Ovary (tissue), 9 donors: ENCODE data around the gene PLAGL2. TPM values are rescaled to one million over a fixed set of nuclear protein-coding genes. Genes with fewer than 3 reads are reported as not detected.

Experiments used
- DNase-seq, 5 donors: peaks; one replicate each; pipeline ENCODE4 v3.0.0-alpha.2; 2019 to 2020
- H3K27ac ChIP-seq, 2 donors: fragments of 200-600 bp; one replicate each; pipeline versions ENCODE4 v1.5.1 to v1.8.0; 2019 to 2022
- H3K27me3 ChIP-seq: fragments of 200-600 bp; one replicate; pipeline ENCODE4 v1.8.0; 2022
- H3K36me3 ChIP-seq: fragments of 200-600 bp; sonication (generic); one replicate; pipeline ENCODE4 v1.5.1; 2019
- H3K4me1 ChIP-seq: one replicate; pipeline ENCODE4 v1.8.1; 2013; ENCODE audit warnings: mild to moderate bottlenecking, moderate library complexity; ENCODE audit not compliant: insufficient read depth
- H3K4me3 ChIP-seq: fragments of 200-600 bp; sonication (generic); one replicate; pipeline ENCODE4 v1.5.1; 2017
- H3K9me3 ChIP-seq, 2 donors: fragments of 200-600 bp in 1 of 2; sonication (generic) in 1 of 2; one replicate each; pipeline versions ENCODE4 v1.5.1 to v1.8.1; 2013 to 2019; ENCODE audit warnings: mild to moderate bottlenecking in 1 of 2, moderate library complexity in 1 of 2
- EP300 ChIP-seq: sonication (generic); formaldehyde crosslinking; IDR thresholded peaks from one replicate; pipeline ENCODE4 v1.6.1; 2017; ENCODE audit warnings: antibody characterized with exemption
- POLR2A ChIP-seq: fragments of 450-650 bp; IDR thresholded peaks from one replicate; pipeline ENCODE4 v1.6.1; 2017; ENCODE audit warnings: antibody characterized with exemption, mild to moderate bottlenecking, moderate library complexity
- WGBS, 3 donors: extraction: QIAGEN DNeasy Blood & Tissue Kit in 1 of 3; methylation state at CpG; one replicate each; pipeline versions ENCODE4 v1.1.5 to v1.1.7; 2013 to 2017; 5-methylcytosine and 5-hydroxymethylcytosine counted together
- intact Hi-C, 4 donors: fragments of 100-400 bp; cut with DNase I; formaldehyde crosslinking; loops; one replicate each; pipeline versions ENCODE4 v1.11.0 to v1.15.1; 2022 to 2023
- polyA plus RNA-seq, 2 donors: library from polyadenylated mRNA; stranded (reverse); fragments of 200-250 nt in 1 of 2; fragments of 350-450 nt in 1 of 2; fragmentation: Illumina TruSeq in 1 of 2; extraction: RNeasy Lipid Tissue Mini Kit (QIAGEN cat#74804) in 1 of 2; gene quantifications; one replicate each; pipeline ENCODE4 v1.2.3, GENCODE V29; 2013 to 2014
- total RNA-seq, 7 donors: library from RNA; depleted of rRNA in 2 of 7; stranded (reverse); fragments of >200 nt in 2 of 7; fragmentation: NEBNext Ultra II Directional in 3 of 7; extraction: Animal tissue kit (Norgen Biotek cat#: 25700) in 3 of 7; gene quantifications; one replicate each; pipeline versions ENCODE4 v1.1.0 to v1.2.4, GENCODE V29; 2016 to 2023
- TF ChIP-seq, protein P1 (sequence below), 3 donors: fragments of 450-650 bp in 2 of 3; fragments of 200-600 bp in 1 of 3; IDR thresholded peaks; one replicate each; pipeline versions ENCODE4 v1.5.1 to v1.8.0; 2016 to 2022; ENCODE audit warnings: antibody characterized with exemption in 3 of 3, mild to moderate bottlenecking in 1 of 3
- donor health status: DM: no; HTN: no; CAD: no; lungs with moderate emphysema.
- donor health status: DM: no; HTN: no; CAD: no.
- donor health status: Bipolar disorder and iron deficiency.
- donor health status: DM: yes; HTN: yes; CAD: no.
- donor health status: DM: no; HTN: no; CAD: no.
- donor health status: DM: yes; HTN: yes; CAD: no.

The PLAGL2 gene
- total and polyA plus RNA-seq, 9 donors: 5.4 to 21.8 (median 14.7) TPM

DNA sequence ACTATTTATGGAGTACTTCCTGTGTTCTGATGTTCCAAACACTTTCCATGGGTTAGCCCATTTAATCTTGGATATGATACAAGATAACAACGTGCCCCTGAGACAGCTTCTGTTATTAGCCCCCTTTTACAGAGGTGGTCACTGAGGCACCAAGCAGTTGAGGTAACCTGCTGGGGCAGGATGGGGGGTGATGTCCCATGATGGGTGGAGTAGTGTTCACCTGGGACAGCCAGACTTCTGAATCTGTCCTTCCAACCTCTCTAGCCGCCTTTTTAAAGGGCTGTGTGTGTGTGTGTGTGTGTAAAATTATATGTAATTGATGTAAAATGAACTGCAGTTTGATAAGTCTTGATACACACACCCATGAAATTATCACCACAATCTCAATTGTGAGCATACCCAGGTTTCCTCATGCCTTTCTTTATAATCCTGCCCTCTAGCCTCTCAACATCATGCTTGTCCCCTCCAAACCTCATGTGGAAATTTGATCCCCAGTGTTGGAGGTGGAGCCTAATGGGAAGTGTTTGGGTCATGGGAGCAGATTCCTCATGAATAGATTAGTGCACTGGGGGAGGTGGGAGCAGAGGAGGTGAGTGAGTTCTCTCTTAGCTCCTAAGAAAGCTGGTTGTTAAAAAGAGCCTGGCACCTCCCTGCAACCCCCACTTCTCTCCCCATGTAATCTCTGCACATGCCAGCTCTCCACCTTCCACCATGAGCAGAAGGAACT is 39.2 kb downstream of the PLAGL2 start:
- intact Hi-C loops: no loop called here

DNA sequence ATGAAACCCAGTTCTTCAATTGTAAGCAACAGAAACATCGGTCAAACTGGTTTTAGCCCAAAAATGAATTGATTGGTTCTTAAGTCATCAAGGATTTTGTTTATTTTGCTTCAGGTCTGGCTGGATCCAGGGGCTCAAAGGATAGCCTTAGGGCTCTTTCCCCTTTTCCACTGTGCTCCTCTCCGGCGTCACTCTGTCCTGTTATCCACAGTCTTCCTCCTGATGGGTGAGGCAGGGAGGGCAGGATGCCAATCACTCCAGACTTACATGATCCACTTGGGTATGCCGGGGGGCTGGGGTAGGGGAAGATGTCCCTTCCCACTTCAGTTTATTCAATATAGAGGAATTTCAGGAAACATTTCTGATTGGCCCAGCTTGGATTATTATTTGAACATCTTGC is 40.0 kb downstream of the PLAGL2 start:
- no peak for DNase-seq
- H3K36me3 ChIP-seq: no peaks in the 10 kb centered on the region

More for the DNA sequence above, 39.2 kb downstream of the PLAGL2 start:
- Histone ChIP-seq H3K27ac (no peak overlapping the region), H3K4me3 (no peak overlapping the region), H3K4me1 (peaks cover 7% of the 10 kb centered on the region), H3K9me3 (no peaks in the 10 kb centered on the region), H3K27me3 (no peaks in the 10 kb centered on the region), H3K36me3 (no peaks in the 10 kb centered on the region)
- WGBS, 3 donors: 79 to 85% (median 82%) methylated on average over 2 of the region's 2 CpGs
- TF ChIP-seq EP300 (no peak), POLR2A (no peak)
- TF ChIP-seq, protein P1, sequence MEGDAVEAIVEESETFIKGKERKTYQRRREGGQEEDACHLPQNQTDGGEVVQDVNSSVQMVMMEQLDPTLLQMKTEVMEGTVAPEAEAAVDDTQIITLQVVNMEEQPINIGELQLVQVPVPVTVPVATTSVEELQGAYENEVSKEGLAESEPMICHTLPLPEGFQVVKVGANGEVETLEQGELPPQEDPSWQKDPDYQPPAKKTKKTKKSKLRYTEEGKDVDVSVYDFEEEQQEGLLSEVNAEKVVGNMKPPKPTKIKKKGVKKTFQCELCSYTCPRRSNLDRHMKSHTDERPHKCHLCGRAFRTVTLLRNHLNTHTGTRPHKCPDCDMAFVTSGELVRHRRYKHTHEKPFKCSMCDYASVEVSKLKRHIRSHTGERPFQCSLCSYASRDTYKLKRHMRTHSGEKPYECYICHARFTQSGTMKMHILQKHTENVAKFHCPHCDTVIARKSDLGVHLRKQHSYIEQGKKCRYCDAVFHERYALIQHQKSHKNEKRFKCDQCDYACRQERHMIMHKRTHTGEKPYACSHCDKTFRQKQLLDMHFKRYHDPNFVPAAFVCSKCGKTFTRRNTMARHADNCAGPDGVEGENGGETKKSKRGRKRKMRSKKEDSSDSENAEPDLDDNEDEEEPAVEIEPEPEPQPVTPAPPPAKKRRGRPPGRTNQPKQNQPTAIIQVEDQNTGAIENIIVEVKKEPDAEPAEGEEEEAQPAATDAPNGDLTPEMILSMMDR (IDR thresholded peaks at IDR 0.05): no peak
- no peak for DNase-seq

GRCh38 chr20:32165836-32166545 is 41.6 kb downstream of the PLAGL2 start:
- H3K27me3 ChIP-seq: no peaks in the 10 kb centered on the region
- intact Hi-C loops: no loop called here
- DNase-seq: peak; percentile 54 to 76 (median 66)
- TF ChIP-seq, protein P1 (IDR thresholded peaks at IDR 0.05): no peak
- TF ChIP-seq EP300 (no peak), POLR2A (no peak)
- H3K36me3 ChIP-seq: no peaks in the 10 kb centered on the region
- H3K27ac ChIP-seq: peak overlapping the region; percentile 37 to 73
- H3K9me3 ChIP-seq: no peaks in the 10 kb centered on the region
- H3K4me3 ChIP-seq: no peak overlapping the region
- 32 to 40% (median 39%) methylated on average over 8 of the region's 8 CpGs for WGBS, 3 donors
- peaks cover 7% of the 10 kb centered on the region for H3K4me1 ChIP-seq

More for the DNA sequence above, 40.0 kb downstream of the PLAGL2 start:
- intact Hi-C loops: no loop called here
- TF ChIP-seq, protein P1 (IDR thresholded peaks at IDR 0.05): no peak
- TF ChIP-seq POLR2A (no peak), EP300 (no peak)
- Histone ChIP-seq H3K4me1 (peaks cover 7% of the 10 kb centered on the region), H3K4me3 (no peak overlapping the region), H3K9me3 (no peaks in the 10 kb centered on the region), H3K27me3 (no peaks in the 10 kb centered on the region), H3K27ac (no peak overlapping the region)
- WGBS, 3 donors: 95 to 98% (median 98%) methylated on average over 4 of the region's 4 CpGs

DNA sequence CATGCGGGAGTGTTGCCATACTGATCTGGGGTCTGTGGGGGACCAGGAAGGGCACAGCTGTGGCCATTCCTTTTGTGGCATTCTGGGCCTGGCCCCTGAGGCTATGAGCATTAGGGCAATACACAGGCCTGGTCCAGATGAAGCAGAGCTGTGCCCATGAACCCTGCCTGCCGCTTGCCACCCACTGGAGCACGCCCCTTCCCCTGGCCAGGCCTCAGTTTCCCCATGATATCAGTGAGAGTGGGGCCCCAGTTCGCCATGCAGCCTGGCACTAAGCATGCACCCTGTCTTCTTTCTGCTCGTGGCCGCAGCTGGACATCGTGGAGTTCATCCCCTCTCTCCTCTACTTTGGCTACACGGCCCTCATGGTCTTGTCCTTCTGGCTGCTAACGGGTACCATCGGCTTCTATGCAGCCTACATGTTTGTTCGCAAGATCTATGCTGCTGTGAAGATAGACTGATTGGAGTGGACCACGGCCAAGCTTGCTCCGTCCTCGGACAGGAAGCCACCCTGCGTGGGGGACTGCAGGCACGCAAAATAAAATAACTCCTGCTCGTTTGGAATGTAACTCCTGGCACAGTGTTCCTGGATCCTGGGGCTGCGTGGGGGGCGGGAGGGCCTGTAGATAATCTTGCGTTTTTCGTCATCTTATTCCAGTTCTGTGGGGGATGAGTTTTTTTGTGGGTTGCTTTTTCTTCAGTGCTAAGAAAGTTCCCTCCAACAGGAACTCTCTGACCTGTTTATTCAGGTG is 42.4 kb downstream of the PLAGL2 start:
- no peak for TF ChIP-seq POLR2A
- no peak for TF ChIP-seq EP300
- TF ChIP-seq, protein P1 (IDR thresholded peaks at IDR 0.05): no peak
- H3K27ac ChIP-seq: peak overlapping the region; percentile 37 to 73
- no peak overlapping the region for H3K4me3 ChIP-seq
- intact Hi-C loops: no loop called here
- H3K27me3 ChIP-seq: no peaks in the 10 kb centered on the region
- peaks cover 7% of the 10 kb centered on the region for H3K4me1 ChIP-seq
- peak; percentile 63 to 86 (median 70) for DNase-seq
- 18 to 23% (median 23%) methylated on average over 21 of the region's 21 CpGs for WGBS, 3 donors
- no peaks in the 10 kb centered on the region for H3K9me3 ChIP-seq
- no peaks in the 10 kb centered on the region for H3K36me3 ChIP-seq
